ENCODE measurements around the gene SOX5.

SOX5 gene

DNA sequence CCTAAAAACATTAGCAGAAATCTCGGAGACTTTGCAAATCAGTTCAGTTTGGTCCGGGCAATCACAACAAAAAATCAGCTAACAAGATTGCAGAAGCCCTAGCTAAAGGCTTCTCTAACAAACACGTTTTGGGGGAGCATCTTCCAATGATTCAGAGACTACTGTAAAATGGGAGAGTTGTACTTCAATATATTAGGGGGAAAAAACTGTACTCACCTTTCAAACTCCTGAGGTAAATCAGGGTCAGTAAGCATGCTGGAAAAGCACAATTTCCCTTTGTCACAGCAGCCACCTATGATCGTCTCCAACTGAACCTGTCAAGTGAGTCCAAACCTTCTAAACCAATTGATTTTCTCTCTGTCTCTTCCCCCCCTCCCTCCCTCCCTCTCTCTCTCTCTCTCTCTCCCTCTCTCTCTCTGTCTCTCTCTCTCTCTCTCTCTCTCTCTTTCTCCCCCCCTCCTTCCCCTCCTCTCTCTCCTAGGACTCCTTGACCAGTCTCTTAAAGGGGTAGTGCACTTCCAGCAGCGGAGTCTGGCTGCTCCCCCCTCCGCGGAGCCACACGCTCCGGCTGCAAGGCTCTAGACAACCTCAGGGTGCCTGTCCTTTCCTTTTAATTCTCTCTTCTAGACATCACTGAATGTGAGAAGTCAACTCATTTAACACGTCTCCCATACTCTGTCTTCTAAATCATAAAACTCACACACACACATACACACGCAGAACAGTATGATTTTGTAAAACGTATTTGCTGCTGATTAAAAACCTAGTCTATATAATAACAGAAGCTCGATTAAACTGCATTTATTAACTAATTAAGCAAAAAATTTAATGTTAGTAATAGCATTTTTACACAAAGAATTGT lies at the start of gene SOX5:
Gene SOX5 (minus strand): TSS at position 323 of the 862 bp plus-strand sequence. CDS start 69 bp downstream, at position 254.
- DNase-seq = no peak

DNA sequence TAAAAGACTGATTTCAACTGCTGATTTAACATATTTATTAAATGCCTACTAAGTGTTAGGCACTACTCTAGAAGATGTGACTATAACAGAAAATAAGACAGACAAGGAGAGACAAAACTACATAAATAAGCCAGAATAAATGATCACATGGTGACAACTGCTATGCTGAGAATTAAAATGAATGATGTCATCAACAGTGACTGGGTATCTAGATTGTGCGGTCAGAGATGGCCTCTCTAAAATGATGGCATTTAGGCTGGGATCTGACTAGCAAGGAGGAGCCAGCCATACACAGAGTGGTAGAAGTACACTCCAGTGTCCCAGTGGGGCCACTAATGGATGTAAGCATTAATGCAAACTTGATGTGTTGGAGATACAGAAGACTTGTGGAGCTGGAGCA lies 37.6 kb upstream of the SOX5 start:
- DNase-seq = no peak

DNA sequence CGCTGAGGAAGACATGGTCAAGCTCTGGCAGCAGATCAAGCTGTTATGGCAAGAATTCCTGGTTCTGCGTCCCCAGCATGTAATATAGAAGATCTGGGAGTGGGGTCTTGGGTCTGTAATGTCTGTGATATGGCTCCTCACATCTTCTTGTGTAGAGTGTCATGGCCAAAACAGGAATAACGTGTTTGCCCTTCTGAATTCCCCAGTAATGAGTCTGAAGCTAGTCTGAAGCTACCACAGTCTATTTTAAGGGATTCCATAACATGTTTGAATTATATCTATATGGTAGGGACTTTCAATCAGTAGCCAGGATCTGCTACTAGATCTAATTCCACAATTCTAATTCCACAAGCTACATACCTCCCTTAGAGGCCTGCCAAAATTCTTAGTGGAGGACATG lies 31.4 kb upstream of the SOX5 start:
- DNase-seq = no peak

DNA sequence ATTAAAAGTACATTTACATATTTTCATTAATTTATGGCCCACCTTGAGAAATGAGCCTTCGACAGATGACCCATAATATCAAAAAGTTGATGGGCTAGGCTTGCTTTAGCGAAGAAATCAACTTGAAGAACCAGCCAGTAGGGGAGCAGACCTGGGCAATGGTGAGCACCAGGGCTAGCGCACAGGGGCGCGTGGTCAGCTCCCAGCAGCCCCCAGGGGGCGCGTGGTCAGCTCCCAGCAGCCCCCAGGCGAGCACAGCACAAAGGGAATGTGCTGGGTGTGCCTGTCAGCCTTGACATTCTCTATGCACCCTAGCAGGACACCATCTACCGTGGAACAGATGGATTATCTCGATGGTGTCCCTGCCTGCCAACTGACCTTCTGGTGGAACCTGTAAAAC lies 15.3 kb upstream of the SOX5 start:
- DNase-seq = no peak

GRCh38 chr12:23959826-23960225 lies 10.4 kb upstream of the SOX5 start:
- no peak for DNase-seq

DNA sequence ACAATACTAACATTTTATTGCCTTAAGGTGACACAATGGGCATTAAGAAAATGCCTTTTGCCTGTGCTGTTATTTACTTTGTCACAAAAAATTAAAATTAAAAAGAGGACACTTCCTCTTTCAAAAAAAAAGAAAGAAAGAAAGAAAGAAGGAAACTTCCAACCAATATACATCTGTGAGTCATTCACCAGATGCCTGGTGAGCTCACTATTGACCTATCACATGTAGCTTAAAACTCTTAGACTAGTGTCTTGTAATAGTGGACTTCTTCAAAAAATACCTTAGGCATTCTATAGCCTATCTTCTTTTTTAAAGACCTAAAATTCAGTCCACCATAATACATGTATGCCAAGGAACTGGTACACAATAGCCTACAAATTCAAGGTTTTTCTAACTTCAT lies 4.9 kb upstream of the SOX5 start:
- no peak for DNase-seq

DNA sequence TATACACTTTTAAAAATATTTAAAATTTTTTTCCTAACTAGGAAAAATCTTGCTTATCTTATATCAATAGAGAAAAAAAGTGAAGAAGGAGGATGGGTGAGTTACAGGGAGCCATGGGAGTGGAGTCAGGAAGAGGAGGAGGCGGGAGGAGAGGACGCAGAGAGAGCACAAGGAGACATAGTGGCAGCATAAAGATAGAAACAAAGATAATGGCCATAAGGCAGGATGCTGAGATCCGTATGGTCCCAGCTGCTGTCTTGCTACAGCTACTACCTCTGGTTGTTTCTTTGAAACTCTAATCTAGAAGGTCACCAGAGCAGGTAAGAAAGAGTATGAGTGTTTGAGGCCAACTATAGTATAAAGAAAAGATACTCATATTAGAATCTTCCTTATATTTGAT lies 2.6 kb upstream of the SOX5 start:
- no peak for DNase-seq

DNA sequence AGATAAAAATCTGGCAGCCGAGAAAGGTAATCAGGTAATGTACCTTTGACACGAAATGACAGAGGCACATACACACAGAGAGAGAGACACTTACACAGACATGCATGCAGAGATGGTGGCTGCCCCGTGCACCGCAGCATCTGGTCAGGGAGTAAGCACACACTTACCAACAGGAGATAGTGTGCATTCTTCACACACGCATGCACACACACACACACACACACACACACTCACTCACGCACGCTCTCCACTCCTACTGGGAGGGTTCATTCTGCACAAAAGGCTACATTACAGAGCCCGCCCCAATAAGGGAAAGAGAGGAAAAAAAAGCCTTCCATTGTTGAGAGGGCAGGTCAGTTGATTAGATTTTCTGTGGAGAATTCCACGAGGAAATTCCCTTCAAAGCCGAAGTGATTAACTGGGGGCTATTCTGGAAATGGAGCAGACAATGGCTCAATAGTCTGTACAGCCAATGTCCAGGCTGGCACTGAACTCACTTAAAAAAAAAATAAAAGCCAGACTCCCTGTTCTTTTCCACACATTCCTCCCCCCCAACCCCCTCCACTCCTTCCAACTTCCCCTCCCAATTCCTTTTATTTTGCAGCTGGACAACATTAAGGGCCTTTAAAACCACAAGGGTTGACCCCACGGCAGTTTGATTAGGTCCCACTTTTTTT lies 1.4 kb upstream of the SOX5 start:
- DNase-seq = no peak

DNA sequence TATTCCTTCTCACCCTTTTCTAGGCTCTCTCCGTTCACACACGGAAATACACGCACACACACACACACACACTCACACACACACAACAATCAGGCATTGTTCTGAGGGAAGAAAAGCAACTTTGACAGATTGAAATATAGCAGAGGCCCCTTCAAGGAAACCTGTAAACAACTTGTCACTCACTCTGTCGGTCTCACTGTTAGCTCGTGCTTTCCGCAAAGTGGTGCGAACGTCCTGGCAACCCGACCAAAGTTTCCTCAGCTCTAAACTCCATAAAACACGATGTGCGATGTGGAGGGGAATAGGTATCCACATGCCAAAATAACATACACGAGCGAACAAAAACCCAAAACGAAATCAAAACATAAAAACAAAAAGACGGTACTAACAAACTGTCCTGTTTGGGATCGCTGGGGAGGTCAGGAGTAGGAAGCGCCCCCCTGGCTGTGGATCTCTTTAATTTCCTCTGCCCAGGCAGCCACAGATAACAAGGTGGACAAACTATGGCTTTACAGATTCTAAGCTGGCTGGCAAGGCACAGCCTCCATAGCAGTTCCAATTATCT lies 822 bp upstream of the SOX5 start:
- no peak for DNase-seq

DNA sequence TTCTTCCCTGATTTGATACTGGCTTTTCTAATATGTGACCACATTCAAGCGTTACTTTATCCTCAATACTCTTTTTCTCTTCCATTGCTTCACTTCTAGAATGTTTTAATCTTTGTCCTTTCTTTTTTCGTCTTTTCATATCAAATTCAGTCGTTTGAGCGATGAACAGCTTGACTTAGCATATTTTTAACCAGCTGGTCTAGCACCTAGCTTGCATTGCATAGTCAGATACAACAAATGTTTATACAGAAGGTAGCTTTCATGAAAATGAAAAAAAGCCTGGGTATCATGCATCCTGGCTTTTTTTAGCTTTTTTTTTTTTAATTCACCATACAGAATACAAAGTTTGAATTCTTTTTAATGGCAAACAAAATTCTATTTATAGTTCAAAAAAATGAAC lies 1.2 kb downstream of the SOX5 start:
- DNase-seq = no peak

- no peak for DNase-seq
Measured at GRCh38 chr12:23947395-23947794, 2.1 kb downstream of the SOX5 start.

- DNase-seq = no peak
Measured at GRCh38 chr12:23945249-23945648, 4.2 kb downstream of the SOX5 start.

GRCh38 chr12:23944067-23944466 lies 5.4 kb downstream of the SOX5 start:
- no peak for DNase-seq

DNA sequence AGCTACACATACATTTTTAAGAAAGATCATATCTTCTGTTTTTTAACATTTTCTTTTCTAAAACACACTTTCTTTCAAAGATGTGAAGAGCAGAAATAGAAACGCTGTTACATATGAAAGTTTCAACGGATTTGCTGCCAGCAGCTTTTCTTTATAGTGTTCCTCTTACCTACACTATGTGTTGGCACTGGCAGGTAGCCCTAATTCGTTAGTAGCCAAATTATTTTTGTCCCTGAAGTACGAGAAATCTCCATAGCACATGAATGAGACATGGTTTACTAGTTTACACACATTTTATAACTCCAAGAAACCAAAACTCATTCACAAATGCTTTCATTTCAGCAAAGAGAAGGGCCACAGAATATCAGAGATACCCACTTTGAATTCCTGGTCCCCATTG lies 6.6 kb downstream of the SOX5 start:
- no peak for DNase-seq

DNA sequence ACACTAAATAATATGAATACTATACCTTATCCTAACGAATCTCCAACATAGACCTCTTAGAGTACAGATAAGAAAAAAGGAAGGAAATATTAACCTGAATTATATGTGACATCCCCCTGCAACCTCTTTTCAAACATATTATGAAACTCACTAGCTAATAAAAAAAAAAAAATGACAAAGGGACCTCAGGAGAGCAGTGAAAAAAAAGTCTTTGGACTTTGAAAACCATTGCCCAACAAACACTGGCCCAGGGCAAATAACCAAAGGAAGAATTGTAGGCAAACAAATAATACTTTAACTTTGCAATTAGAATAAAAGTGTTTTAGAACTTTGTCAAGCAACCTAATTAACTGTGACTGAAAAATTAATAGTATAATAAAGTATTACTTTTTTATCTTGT lies 7.7 kb downstream of the SOX5 start:
- no peak for DNase-seq

DNA sequence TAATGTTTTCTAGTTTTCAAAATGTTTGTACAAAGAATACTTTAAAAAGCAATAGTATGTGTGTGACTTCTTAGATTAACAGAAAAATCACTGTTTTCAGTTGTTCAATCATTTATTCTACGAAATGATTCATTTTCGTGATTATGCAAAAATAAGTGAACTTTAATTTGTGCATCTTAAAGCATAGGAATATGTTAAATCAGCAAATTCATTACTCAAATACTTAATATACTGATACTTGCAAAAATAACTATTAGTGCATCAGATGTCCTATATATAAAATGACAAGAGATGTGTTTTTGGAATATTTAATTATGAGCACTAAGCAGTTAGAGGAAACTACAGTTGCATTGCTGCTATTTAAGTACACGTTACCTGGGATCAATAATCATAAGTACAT lies 11.0 kb downstream of the SOX5 start:
- no peak for DNase-seq

- no peak for DNase-seq
Measured at GRCh38 chr12:23931176-23931575, 18.3 kb downstream of the SOX5 start.

GRCh38 chr12:23930599-23930998 lies 18.9 kb downstream of the SOX5 start:
- DNase-seq = no peak

DNA sequence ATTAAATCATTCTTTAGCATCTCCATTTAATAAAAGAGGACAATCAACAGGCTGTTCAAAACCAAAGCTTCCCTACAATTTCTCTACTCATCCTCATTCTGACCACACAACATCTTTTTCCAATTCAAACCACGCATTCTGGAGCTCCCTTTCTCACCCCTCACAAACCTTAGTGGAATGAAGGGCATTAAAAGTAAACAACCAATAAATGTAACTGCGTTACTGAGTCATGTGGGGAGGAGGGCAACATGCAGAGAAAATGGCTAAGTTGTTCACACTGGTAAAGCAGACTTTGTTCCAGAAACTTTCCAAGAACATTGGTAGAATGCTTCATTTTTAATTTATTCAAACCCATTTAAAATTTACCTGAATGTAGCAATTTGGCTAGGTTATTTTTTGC lies 19.6 kb downstream of the SOX5 start:
- no peak for DNase-seq

- DNase-seq = no peak
Measured at GRCh38 chr12:23927907-23928306, 21.6 kb downstream of the SOX5 start.

DNA sequence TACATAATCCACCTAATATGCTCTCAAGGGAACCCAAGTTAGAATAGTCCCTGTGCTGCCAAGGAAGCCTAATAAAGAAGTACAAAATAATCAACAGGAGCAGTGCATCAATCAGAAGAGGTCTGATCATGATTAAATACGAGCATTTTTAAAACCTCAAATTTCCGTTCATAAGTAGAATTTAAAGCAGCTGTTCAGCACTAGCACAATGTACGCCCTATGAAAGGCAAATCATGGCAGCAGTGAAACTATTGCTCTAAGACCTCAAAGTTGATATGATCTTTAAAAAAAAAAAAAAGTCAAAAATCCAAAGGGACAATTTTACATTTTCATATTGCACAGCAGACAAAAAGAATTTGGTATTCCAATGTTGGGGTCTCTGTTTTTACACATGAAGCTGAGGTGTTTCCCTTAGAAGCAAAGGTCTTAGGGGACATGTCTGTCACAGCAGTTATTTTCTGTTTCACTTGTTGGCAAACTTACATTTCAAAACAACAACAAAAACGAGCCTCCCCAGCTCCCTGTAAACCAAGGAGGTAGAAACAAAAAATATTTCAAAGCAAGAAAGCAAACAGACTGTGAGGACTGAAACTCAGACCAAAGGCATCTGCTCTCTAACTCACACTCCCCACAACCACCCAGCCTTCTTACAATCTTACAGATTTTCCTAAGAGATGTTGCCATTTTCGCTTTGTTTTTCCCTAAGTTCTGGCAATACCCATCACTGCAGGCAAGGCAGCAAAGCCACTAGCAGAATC lies 28.2 kb downstream of the SOX5 start:
- DNase-seq = no peak

DNA sequence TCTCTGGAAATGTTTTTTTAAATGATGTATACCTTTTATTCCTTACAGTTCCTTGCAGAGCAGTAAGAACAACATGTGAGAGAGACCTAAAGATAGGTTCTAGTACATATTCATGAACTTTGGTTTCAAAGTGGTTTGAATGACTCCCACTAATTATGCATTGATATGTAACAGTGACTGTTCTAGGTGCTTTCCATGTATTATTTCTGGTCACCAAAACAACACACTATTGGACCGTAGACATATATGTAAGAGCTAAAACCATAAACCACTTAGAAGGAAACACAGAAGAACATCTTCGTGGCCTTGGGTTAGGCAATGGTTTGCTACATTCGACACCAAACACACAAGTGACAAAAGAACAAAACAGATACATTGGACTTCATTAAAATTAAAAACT lies 37.9 kb downstream of the SOX5 start:
- no peak for DNase-seq

- DNase-seq = no peak
Measured at GRCh38 chr12:23909551-23909950, 39.9 kb downstream of the SOX5 start.

DNA sequence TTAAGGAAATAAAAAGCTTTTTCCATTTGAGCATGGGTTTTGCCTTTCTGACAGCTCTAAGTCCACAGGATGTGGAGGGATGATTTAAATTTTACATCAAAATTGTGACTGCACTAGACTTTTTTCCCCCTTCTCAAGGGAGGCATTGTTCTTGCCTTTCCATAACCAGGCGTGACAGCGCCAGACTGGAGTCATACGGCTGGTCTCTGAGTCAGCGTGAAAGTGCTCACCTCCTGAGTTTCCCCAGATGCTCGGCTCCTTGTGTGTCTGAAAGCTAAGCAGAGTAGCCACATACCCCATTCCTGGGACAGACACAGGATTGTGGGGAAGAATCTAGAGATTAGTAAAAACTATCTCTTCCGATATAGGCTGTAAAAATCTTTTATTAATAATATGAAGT lies 43.1 kb downstream of the SOX5 start:
- no peak for DNase-seq
